PC-9 (cell line): Measurements from ENCODE around the gene ARMH1.

Source experiments
- CTCF ChIP-seq: fragments of 200-600 bp; sonication (generic); conservative IDR thresholded peaks from 2 replicates; pipeline ENCODE4 v1.6.1; 2017; ENCODE audit warnings: mixed run types, antibody characterized with exemption, mild to moderate bottlenecking, moderate library complexity
- EZH2 ChIP-seq: fragments of 200-600 bp; sonication (generic); IDR thresholded peaks from 2 replicates; pipeline ENCODE4 v1.8.0; 2017; ENCODE audit warnings: antibody characterized with exemption, low read depth

GRCh38 chr1:44724955-44725698 is 50.6 kb downstream of the ARMH1 start:
- TF ChIP-seq CTCF (no peak), EZH2 (no peak)
